Neural progenitor cell (in vitro differentiated cells): ENCODE results near the gene SMARCE1. TPM values are rescaled to one million over a fixed set of nuclear protein-coding genes. Genes with fewer than 3 reads are reported as not detected.

Experiments used
- DNase-seq: peaks from one replicate; pipeline ENCODE4 v3.0.0-alpha.2; 2016; ENCODE audit warnings: low spot score
- H2AFZ ChIP-seq: fragments of 200-600 bp; sonication (generic); replicated peaks from 2 replicates; pipeline ENCODE4 v1.6.1; 2016; ENCODE audit warnings: antibody characterized with exemption
- H3F3A ChIP-seq: fragments of 200-600 bp; sonication (generic); 2 replicates; pipeline ENCODE4 v1.6.1; 2016; ENCODE audit warnings: antibody characterized with exemption, low read depth
- H3K27ac ChIP-seq: fragments of 200-600 bp; sonication (generic); 2 replicates; pipeline ENCODE4 v1.5.1; 2016; ENCODE audit warnings: mild to moderate bottlenecking
- H3K27me3 ChIP-seq: fragments of 200-600 bp; sonication (generic); 2 replicates; pipeline ENCODE4 v1.6.1; 2016; ENCODE audit warnings: mild to moderate bottlenecking, moderate library complexity
- H3K36me3 ChIP-seq: fragments of 200-600 bp; sonication (generic); 2 replicates; pipeline ENCODE4 v1.5.1; 2016
- H3K4me1 ChIP-seq: fragments of 200-600 bp; sonication (generic); 2 replicates; pipeline ENCODE4 v1.6.1; 2016; ENCODE audit warnings: mixed run types
- H3K4me2 ChIP-seq: fragments of 200-600 bp; sonication (generic); 2 replicates; pipeline ENCODE4 v1.6.1; 2016
- H3K4me3 ChIP-seq: fragments of 200-600 bp; sonication (generic); 2 replicates; pipeline ENCODE4 v1.5.1; 2016
- H3K79me2 ChIP-seq: fragments of 200-600 bp; sonication (generic); 2 replicates; pipeline ENCODE4 v1.6.1; 2016; ENCODE audit warnings: low read depth
- H3K9ac ChIP-seq: fragments of 200-600 bp; sonication (generic); 2 replicates; pipeline ENCODE4 v1.6.1; 2016
- H3K9me3 ChIP-seq: fragments of 200-600 bp; sonication (generic); 2 replicates; pipeline ENCODE4 v1.5.1; 2016; ENCODE audit warnings: low read depth
- H4K20me1 ChIP-seq: fragments of 200-600 bp; sonication (generic); 2 replicates; pipeline ENCODE4 v1.6.1; 2016; ENCODE audit warnings: low read depth
- H3K27ac Mint-ChIP-seq: 3 replicates; pipeline ENCODE4 v1.8.0; 2021; ENCODE audit warnings: mixed read lengths
- H3K27me3 Mint-ChIP-seq: 2 replicates; pipeline ENCODE4 v1.8.0; 2022; ENCODE audit warnings: low read depth, mild to moderate bottlenecking, inconsistent platforms, moderate library complexity, mixed read lengths; ENCODE audit not compliant: insufficient read depth
- H3K36me3 Mint-ChIP-seq: 3 replicates; pipeline ENCODE4 v1.8.0; 2021; ENCODE audit warnings: mixed read lengths
- H3K4me1 Mint-ChIP-seq: 3 replicates; pipeline ENCODE4 v1.8.0; 2021; ENCODE audit warnings: mixed read lengths
- H3K4me3 Mint-ChIP-seq: 3 replicates; pipeline ENCODE4 v1.8.0; 2021; ENCODE audit warnings: mild to moderate bottlenecking, moderate library complexity, mixed read lengths
- H3K9me3 Mint-ChIP-seq: 3 replicates; pipeline ENCODE4 v1.8.0; 2020; ENCODE audit warnings: mixed read lengths
- CTCF ChIP-seq: fragments of 200-600 bp; sonication (generic); IDR thresholded peaks from 2 replicates; pipeline ENCODE4 v1.5.1; 2017; ENCODE audit warnings: antibody characterized with exemption, mild to moderate bottlenecking
- EZH2 ChIP-seq: fragments of 200-600 bp; sonication (generic); IDR thresholded peaks from 2 replicates; pipeline ENCODE4 v1.6.1; 2017; ENCODE audit warnings: antibody characterized with exemption, mild to moderate bottlenecking, moderate library complexity
- EZH2phosphoT487 ChIP-seq: fragments of 200-600 bp; sonication (generic); IDR thresholded peaks from 2 replicates; pipeline ENCODE4 v1.6.1; 2017; ENCODE audit warnings: antibody characterized with exemption
- total RNA-seq: library from RNA; depleted of rRNA; stranded (reverse); fragments of >200 nt; gene quantifications from 2 replicates; pipeline ENCODE4 v1.2.3, GENCODE V29; 2015; ENCODE audit warnings: low replicate concordance

SMARCE1 gene
- total RNA-seq, 1 donor from 2014 or later = 237 TPM

DNA sequence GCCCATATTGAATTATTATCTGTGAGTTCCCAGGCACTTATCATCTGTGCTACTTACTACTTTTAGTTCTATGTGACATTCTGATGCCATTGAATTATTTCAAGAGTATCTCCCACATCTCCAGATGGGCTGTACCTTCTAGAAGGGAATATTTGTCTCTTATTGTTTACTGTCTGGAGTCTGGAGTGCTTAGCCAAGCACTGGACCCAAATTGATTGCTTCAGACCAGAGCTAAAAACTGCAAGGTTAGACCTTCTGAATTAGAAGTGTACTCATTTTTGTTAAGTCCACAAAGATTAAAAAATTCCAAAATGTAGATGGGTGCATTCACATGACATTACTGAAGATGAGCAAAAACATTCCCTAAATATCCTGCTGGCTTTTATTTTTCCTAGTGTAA is 33.4 kb upstream of the SMARCE1 start:
- Histone ChIP-seq H3K27me3 (peaks cover 2% of the 10 kb centered on the region), H3K27ac (no peak overlapping the region), H3F3A (no peaks in the 10 kb centered on the region), H3K9me3 (no peaks in the 10 kb centered on the region), H3K4me3 (no peak overlapping the region), H4K20me1 (no peaks in the 10 kb centered on the region), H3K9ac (no peak overlapping the region), H3K79me2 (no peaks in the 10 kb centered on the region), H2AFZ (no peak overlapping the region), H3K4me1 (no peaks in the 10 kb centered on the region), H3K36me3 (no peaks in the 10 kb centered on the region), H3K4me2 (no peak overlapping the region)
- Mint-ChIP-seq H3K4me3 (no peak overlapping the region), H3K27ac (no peak overlapping the region), H3K4me1 (no peaks in the 10 kb centered on the region), H3K27me3 (no peaks in the 10 kb centered on the region), H3K36me3 (no peaks in the 10 kb centered on the region), H3K9me3 (no peaks in the 10 kb centered on the region)
- DNase-seq = no peak
- TF ChIP-seq EZH2 = no peak
- no peak for TF ChIP-seq CTCF
- TF ChIP-seq EZH2phosphoT487 = no peak

- no peaks in the 10 kb centered on the region for H3K27me3 Mint-ChIP-seq
- TF ChIP-seq EZH2phosphoT487 (no peak), EZH2 (no peak)
- Histone ChIP-seq H3K27me3 (peaks cover 6% of the 10 kb centered on the region), H3K4me1 (no peaks in the 10 kb centered on the region), H3K4me2 (no peak overlapping the region), H2AFZ (no peak overlapping the region), H3K79me2 (no peaks in the 10 kb centered on the region), H3K36me3 (no peaks in the 10 kb centered on the region), H3K27ac (no peak overlapping the region), H3K4me3 (no peak overlapping the region), H4K20me1 (no peaks in the 10 kb centered on the region), H3K9me3 (no peaks in the 10 kb centered on the region), H3K9ac (no peak overlapping the region), H3F3A (no peaks in the 10 kb centered on the region)
- no peaks in the 10 kb centered on the region for H3K9me3 Mint-ChIP-seq
- no peaks in the 10 kb centered on the region for H3K36me3 Mint-ChIP-seq
- no peak overlapping the region for H3K27ac Mint-ChIP-seq
- H3K4me1 Mint-ChIP-seq = no peaks in the 10 kb centered on the region
- DNase-seq = no peak
- H3K4me3 Mint-ChIP-seq = no peak overlapping the region
These were observed 31.9 kb upstream of the SMARCE1 start for GRCh38 chr17:40679523-40679907.

DNA sequence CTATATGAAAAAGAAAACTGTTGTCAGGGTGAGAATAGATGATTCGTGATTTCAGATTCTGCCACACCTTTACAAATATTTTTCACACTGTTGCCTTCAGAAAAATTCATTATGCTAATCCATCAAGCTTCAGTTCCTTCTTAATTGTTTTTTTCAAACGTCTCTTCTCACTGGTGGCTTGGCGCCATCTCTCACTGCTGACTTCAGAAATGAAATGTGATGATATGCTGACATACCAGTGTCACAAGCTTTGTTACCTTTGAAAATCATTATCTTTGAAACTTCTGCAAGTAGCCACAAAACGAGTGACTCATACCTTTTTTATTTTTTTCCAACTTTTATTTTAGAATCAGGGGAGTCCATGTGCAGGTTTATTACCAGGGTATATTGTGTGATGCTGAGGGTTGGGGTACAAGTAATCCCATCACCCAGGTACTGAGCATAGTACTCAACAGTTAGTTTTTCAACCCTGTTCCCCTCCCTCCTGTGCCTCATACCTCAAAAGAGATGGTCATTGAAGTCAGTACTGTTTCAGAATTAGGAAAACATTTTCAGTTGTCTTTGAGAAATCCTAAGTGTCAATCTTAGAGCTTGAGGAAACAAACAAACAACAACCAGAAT is 31.4 kb upstream of the SMARCE1 start:
- Mint-ChIP-seq H3K4me1 (no peaks in the 10 kb centered on the region), H3K4me3 (no peak overlapping the region), H3K36me3 (no peaks in the 10 kb centered on the region), H3K9me3 (no peaks in the 10 kb centered on the region), H3K27ac (no peak overlapping the region), H3K27me3 (no peaks in the 10 kb centered on the region)
- Histone ChIP-seq H3K27ac (no peak overlapping the region), H3K4me2 (no peak overlapping the region), H3F3A (no peaks in the 10 kb centered on the region), H3K79me2 (no peaks in the 10 kb centered on the region), H3K36me3 (no peaks in the 10 kb centered on the region), H4K20me1 (no peaks in the 10 kb centered on the region), H2AFZ (no peak overlapping the region), H3K4me3 (no peak overlapping the region), H3K9ac (no peak overlapping the region), H3K4me1 (no peaks in the 10 kb centered on the region), H3K27me3 (peaks cover 10% of the 10 kb centered on the region), H3K9me3 (no peaks in the 10 kb centered on the region)
- no peak for TF ChIP-seq EZH2phosphoT487
- no peak for DNase-seq

DNA sequence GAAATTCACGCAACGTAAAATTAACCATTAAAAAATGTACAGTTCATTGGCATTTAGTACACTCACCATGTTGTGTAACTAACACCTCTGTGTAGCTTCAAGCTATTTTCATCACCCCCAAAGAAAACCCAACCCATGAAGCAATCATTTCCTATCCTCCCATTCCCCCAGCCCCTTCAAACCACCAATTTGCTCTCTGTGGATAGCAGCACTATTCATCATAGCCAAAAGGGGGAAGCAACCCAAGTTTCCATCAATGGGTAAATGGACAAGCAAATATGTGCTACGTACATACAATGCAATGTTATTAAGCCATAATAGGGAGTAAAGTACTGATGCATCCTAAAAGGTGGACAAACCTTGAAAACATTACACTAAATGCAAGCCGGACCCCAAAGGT is 28.3 kb upstream of the SMARCE1 start:
- Histone ChIP-seq H3K4me2 (no peak overlapping the region), H3K36me3 (no peaks in the 10 kb centered on the region), H3K9me3 (no peaks in the 10 kb centered on the region), H3F3A (no peaks in the 10 kb centered on the region), H2AFZ (no peak overlapping the region), H3K4me1 (no peaks in the 10 kb centered on the region), H3K27ac (no peak overlapping the region), H3K4me3 (no peak overlapping the region), H3K27me3 (peaks cover 10% of the 10 kb centered on the region), H3K9ac (no peak overlapping the region), H4K20me1 (no peaks in the 10 kb centered on the region), H3K79me2 (no peaks in the 10 kb centered on the region)
- H3K36me3 Mint-ChIP-seq = no peaks in the 10 kb centered on the region
- no peaks in the 10 kb centered on the region for H3K9me3 Mint-ChIP-seq
- no peak overlapping the region for H3K4me3 Mint-ChIP-seq
- H3K27me3 Mint-ChIP-seq = peaks cover 2% of the 10 kb centered on the region
- TF ChIP-seq CTCF = no peak
- no peak for TF ChIP-seq EZH2phosphoT487
- TF ChIP-seq EZH2 = no peak
- H3K27ac Mint-ChIP-seq = no peak overlapping the region
- no peak for DNase-seq
- H3K4me1 Mint-ChIP-seq = no peaks in the 10 kb centered on the region
